ENCODE measurements around the gene RNF224. TPM values are rescaled to one million over a fixed set of nuclear protein-coding genes. Genes with fewer than 3 reads are reported as not detected.

RNF224 gene
- total RNA-seq: not detected

- no peaks in the 10 kb centered on the region for H3K9me3 ChIP-seq (ENCODE audit: control insufficient read depth in 3 of 3, low read length in 3 of 3)
- H3K36me3 ChIP-seq (ENCODE audit: control insufficient read depth in 3 of 3, insufficient read depth in 3 of 3, low read length in 3 of 3): no peaks in the 10 kb centered on the region
- peaks cover 48 to 53% (median 51%) of the 10 kb centered on the region in 3 donors for H3K27me3 ChIP-seq (ENCODE audit: control insufficient read depth in 3 of 3, insufficient read depth in 3 of 3, low read length in 3 of 3)
These were observed at the start of gene RNF224 for GRCh38 chr9:137227054-137227852. Gene RNF224, plus strand, starts transcription at chr9:137227502. Its CDS starts 834 bp downstream, at chr9:137228336.

GRCh38 chr9:137178201-137178938, 48.9 kb upstream of the RNF224 start:
- no peak overlapping the region for H3K4me3 ChIP-seq (ENCODE audit: low read length in 3 of 3)
- H3K27me3 ChIP-seq (ENCODE audit: control insufficient read depth in 3 of 3, insufficient read depth in 3 of 3, low read length in 3 of 3): peaks cover 0 to 10% (median 4%) of the 10 kb centered on the region in 3 donors
- no peaks in the 10 kb centered on the region for H3K9me3 ChIP-seq (ENCODE audit: control insufficient read depth in 3 of 3, low read length in 3 of 3)
- no peak overlapping the region for H3K27ac ChIP-seq (ENCODE audit: low read depth, low read length)
- H3K36me3 ChIP-seq (ENCODE audit: control insufficient read depth in 3 of 3, insufficient read depth in 3 of 3, low read length in 3 of 3): peaks cover 42 to 46% (median 45%) of the 10 kb centered on the region in 3 donors
- H3K9ac ChIP-seq (ENCODE audit: low read depth in 1 of 3, low read length in 3 of 3): no peak overlapping the region
- no peaks in the 10 kb centered on the region for H3K4me1 ChIP-seq (ENCODE audit: control insufficient read depth in 3 of 3, insufficient read depth in 3 of 3, low read length in 3 of 3)

More at GRCh38 chr9:137227054-137227852, at the start of gene RNF224:
- Histone ChIP-seq H3K4me1 (ENCODE audit: control insufficient read depth in 3 of 3, insufficient read depth in 3 of 3, low read length in 3 of 3) (peaks cover 11 to 24% (median 12%) of the 10 kb centered on the region in 3 donors), H3K27ac (ENCODE audit: low read depth, low read length) (no peak within 1 kb of the TSS), H3K4me3 (ENCODE audit: low read length in 3 of 3) (no peak within 1 kb of the TSS), H3K9ac (ENCODE audit: low read depth in 1 of 3, low read length in 3 of 3) (peak within 1 kb of the TSS in 1 of 3 donors; percentile 50)

- Histone ChIP-seq H3K9ac (ENCODE audit: low read depth in 1 of 3, low read length in 3 of 3) (no peak overlapping the region), H3K36me3 (ENCODE audit: control insufficient read depth in 3 of 3, insufficient read depth in 3 of 3, low read length in 3 of 3) (peaks cover 50 to 53% (median 52%) of the 10 kb centered on the region in 3 donors)
These were observed 48.2 kb upstream of the RNF224 start for GRCh38 chr9:137178939-137179630.

GRCh38 chr9:137179761-137180160, 47.5 kb upstream of the RNF224 start:
- H3K36me3 ChIP-seq (ENCODE audit: control insufficient read depth in 3 of 3, insufficient read depth in 3 of 3, low read length in 3 of 3): peaks cover 56 to 59% (median 57%) of the 10 kb centered on the region in 3 donors
- no peaks in the 10 kb centered on the region for H3K4me1 ChIP-seq (ENCODE audit: control insufficient read depth in 3 of 3, insufficient read depth in 3 of 3, low read length in 3 of 3)
- H3K9ac ChIP-seq (ENCODE audit: low read depth in 1 of 3, low read length in 3 of 3): no peak overlapping the region
- H3K9me3 ChIP-seq (ENCODE audit: control insufficient read depth in 3 of 3, low read length in 3 of 3): no peaks in the 10 kb centered on the region
- H3K27me3 ChIP-seq (ENCODE audit: control insufficient read depth in 3 of 3, insufficient read depth in 3 of 3, low read length in 3 of 3): no peaks in the 10 kb centered on the region
- H3K4me3 ChIP-seq (ENCODE audit: low read length in 3 of 3): no peak overlapping the region
- no peak overlapping the region for H3K27ac ChIP-seq (ENCODE audit: low read depth, low read length)

More at GRCh38 chr9:137178939-137179630, 48.2 kb upstream of the RNF224 start:
- no peak overlapping the region for H3K27ac ChIP-seq (ENCODE audit: low read depth, low read length)
- H3K4me1 ChIP-seq (ENCODE audit: control insufficient read depth in 3 of 3, insufficient read depth in 3 of 3, low read length in 3 of 3): no peaks in the 10 kb centered on the region
- H3K27me3 ChIP-seq (ENCODE audit: control insufficient read depth in 3 of 3, insufficient read depth in 3 of 3, low read length in 3 of 3): peaks cover 0 to 3% (median 0%) of the 10 kb centered on the region in 3 donors
- no peaks in the 10 kb centered on the region for H3K9me3 ChIP-seq (ENCODE audit: control insufficient read depth in 3 of 3, low read length in 3 of 3)
- no peak overlapping the region for H3K4me3 ChIP-seq (ENCODE audit: low read length in 3 of 3)

GRCh38 chr9:137180491-137180890, 46.8 kb upstream of the RNF224 start:
- Histone ChIP-seq H3K27ac (ENCODE audit: low read depth, low read length) (no peak overlapping the region), H3K9me3 (ENCODE audit: control insufficient read depth in 3 of 3, low read length in 3 of 3) (no peaks in the 10 kb centered on the region), H3K36me3 (ENCODE audit: control insufficient read depth in 3 of 3, insufficient read depth in 3 of 3, low read length in 3 of 3) (peaks cover 57 to 64% (median 63%) of the 10 kb centered on the region in 3 donors), H3K4me3 (ENCODE audit: low read length in 3 of 3) (no peak overlapping the region), H3K4me1 (ENCODE audit: control insufficient read depth in 3 of 3, insufficient read depth in 3 of 3, low read length in 3 of 3) (peaks cover 0 to 5% (median 0%) of the 10 kb centered on the region in 3 donors), H3K9ac (ENCODE audit: low read depth in 1 of 3, low read length in 3 of 3) (no peak overlapping the region), H3K27me3 (ENCODE audit: control insufficient read depth in 3 of 3, insufficient read depth in 3 of 3, low read length in 3 of 3) (no peaks in the 10 kb centered on the region)

- peaks cover 63 to 74% (median 73%) of the 10 kb centered on the region in 3 donors for H3K36me3 ChIP-seq (ENCODE audit: control insufficient read depth in 3 of 3, insufficient read depth in 3 of 3, low read length in 3 of 3)
- no peaks in the 10 kb centered on the region for H3K27me3 ChIP-seq (ENCODE audit: control insufficient read depth in 3 of 3, insufficient read depth in 3 of 3, low read length in 3 of 3)
These were observed 45.6 kb upstream of the RNF224 start for GRCh38 chr9:137181680-137182079.

GRCh38 chr9:137182836-137183235, 44.5 kb upstream of the RNF224 start:
- peaks cover 60 to 83% (median 77%) of the 10 kb centered on the region in 3 donors for H3K36me3 ChIP-seq (ENCODE audit: control insufficient read depth in 3 of 3, insufficient read depth in 3 of 3, low read length in 3 of 3)
- H3K27ac ChIP-seq (ENCODE audit: low read depth, low read length): no peak overlapping the region
- peaks cover 21 to 28% (median 22%) of the 10 kb centered on the region in 3 donors for H3K4me1 ChIP-seq (ENCODE audit: control insufficient read depth in 3 of 3, insufficient read depth in 3 of 3, low read length in 3 of 3)
- no peaks in the 10 kb centered on the region for H3K9me3 ChIP-seq (ENCODE audit: control insufficient read depth in 3 of 3, low read length in 3 of 3)
- no peak overlapping the region for H3K4me3 ChIP-seq (ENCODE audit: low read length in 3 of 3)
- no peak overlapping the region for H3K9ac ChIP-seq (ENCODE audit: low read depth in 1 of 3, low read length in 3 of 3)
- H3K27me3 ChIP-seq (ENCODE audit: control insufficient read depth in 3 of 3, insufficient read depth in 3 of 3, low read length in 3 of 3): no peaks in the 10 kb centered on the region

More at GRCh38 chr9:137181680-137182079, 45.6 kb upstream of the RNF224 start:
- H3K4me3 ChIP-seq (ENCODE audit: low read length in 3 of 3): no peak overlapping the region
- peaks cover 9 to 17% (median 10%) of the 10 kb centered on the region in 3 donors for H3K4me1 ChIP-seq (ENCODE audit: control insufficient read depth in 3 of 3, insufficient read depth in 3 of 3, low read length in 3 of 3)
- no peaks in the 10 kb centered on the region for H3K9me3 ChIP-seq (ENCODE audit: control insufficient read depth in 3 of 3, low read length in 3 of 3)
- H3K27ac ChIP-seq (ENCODE audit: low read depth, low read length): no peak overlapping the region
- no peak overlapping the region for H3K9ac ChIP-seq (ENCODE audit: low read depth in 1 of 3, low read length in 3 of 3)

GRCh38 chr9:137183980-137184595, 43.2 kb upstream of the RNF224 start:
- Histone ChIP-seq H3K9me3 (ENCODE audit: control insufficient read depth in 3 of 3, low read length in 3 of 3) (no peaks in the 10 kb centered on the region), H3K4me3 (ENCODE audit: low read length in 3 of 3) (no peak overlapping the region), H3K27me3 (ENCODE audit: control insufficient read depth in 3 of 3, insufficient read depth in 3 of 3, low read length in 3 of 3) (no peaks in the 10 kb centered on the region), H3K4me1 (ENCODE audit: control insufficient read depth in 3 of 3, insufficient read depth in 3 of 3, low read length in 3 of 3) (peaks cover 24 to 36% (median 25%) of the 10 kb centered on the region in 3 donors), H3K36me3 (ENCODE audit: control insufficient read depth in 3 of 3, insufficient read depth in 3 of 3, low read length in 3 of 3) (peaks cover 60 to 77% (median 72%) of the 10 kb centered on the region in 3 donors), H3K27ac (ENCODE audit: low read depth, low read length) (no peak overlapping the region), H3K9ac (ENCODE audit: low read depth in 1 of 3, low read length in 3 of 3) (no peak overlapping the region)

GRCh38 chr9:137184881-137185660, 42.2 kb upstream of the RNF224 start:
- H3K9ac ChIP-seq (ENCODE audit: low read depth in 1 of 3, low read length in 3 of 3): no peak overlapping the region
- H3K36me3 ChIP-seq (ENCODE audit: control insufficient read depth in 3 of 3, insufficient read depth in 3 of 3, low read length in 3 of 3): peaks cover 55 to 71% (median 67%) of the 10 kb centered on the region in 3 donors
- H3K9me3 ChIP-seq (ENCODE audit: control insufficient read depth in 3 of 3, low read length in 3 of 3): no peaks in the 10 kb centered on the region
- no peak overlapping the region for H3K4me3 ChIP-seq (ENCODE audit: low read length in 3 of 3)
- H3K27ac ChIP-seq (ENCODE audit: low read depth, low read length): no peak overlapping the region
- H3K27me3 ChIP-seq (ENCODE audit: control insufficient read depth in 3 of 3, insufficient read depth in 3 of 3, low read length in 3 of 3): no peaks in the 10 kb centered on the region
- peaks cover 34 to 46% (median 35%) of the 10 kb centered on the region in 3 donors for H3K4me1 ChIP-seq (ENCODE audit: control insufficient read depth in 3 of 3, insufficient read depth in 3 of 3, low read length in 3 of 3)

Data from skeletal muscle tissue (tissue), 4 donors.